CD1c-positive myeloid dendritic cell (primary cell): ENCODE results near the gene DNASE1L3.
"Not testable (repeated sequence)": the region's sequence is repeated elsewhere in the genome, so short reads cannot be mapped to it uniquely, and the experiment has no call there.

ENCODE experiments used
- DNase-seq: peaks from one replicate; pipeline ENCODE4 v3.0.0-alpha.2; 2016; ENCODE audit errors: extremely low spot score

The DNASE1L3 gene

GRCh38 chr3:58236527-58237237 lies 25.9 kb upstream of the DNASE1L3 start:
- no peak for DNase-seq

- no peak for DNase-seq
These were observed 25.2 kb upstream of the DNASE1L3 start for GRCh38 chr3:58235970-58236369.

- DNase-seq = no peak
These were observed 23.8 kb upstream of the DNASE1L3 start for GRCh38 chr3:58234516-58234931.

- no peak for DNase-seq
These were observed 20.9 kb upstream of the DNASE1L3 start for GRCh38 chr3:58231666-58232065.

- DNase-seq = no peak
These were observed 20.2 kb upstream of the DNASE1L3 start for GRCh38 chr3:58230876-58231552.

- DNase-seq = not testable (repeated sequence)
These were observed 17.2 kb upstream of the DNASE1L3 start for GRCh38 chr3:58227933-58228332.

GRCh38 chr3:58223855-58224254 lies 13.1 kb upstream of the DNASE1L3 start:
- no peak for DNase-seq

GRCh38 chr3:58222161-58222724 lies 11.5 kb upstream of the DNASE1L3 start:
- DNase-seq = no peak

GRCh38 chr3:58218904-58219303 lies 8.1 kb upstream of the DNASE1L3 start:
- DNase-seq = no peak

- peak; percentile 93 for DNase-seq
These were observed 6.5 kb upstream of the DNASE1L3 start for GRCh38 chr3:58217209-58217811.

- no peak for DNase-seq
These were observed 5.9 kb upstream of the DNASE1L3 start for GRCh38 chr3:58216496-58217195.

- no peak for DNase-seq
These were observed 4.7 kb upstream of the DNASE1L3 start for GRCh38 chr3:58215317-58216025.

GRCh38 chr3:58214484-58215316 lies 3.9 kb upstream of the DNASE1L3 start:
- peak; percentile 87 for DNase-seq

- DNase-seq = no peak
These were observed 839 bp downstream of the DNASE1L3 start for GRCh38 chr3:58209933-58210332.

- DNase-seq = no peak
These were observed 2.8 kb downstream of the DNASE1L3 start for GRCh38 chr3:58207954-58208353.

GRCh38 chr3:58206406-58207011 lies 4.3 kb downstream of the DNASE1L3 start:
- DNase-seq = peak; percentile 64

- no peak for DNase-seq
These were observed 4.8 kb downstream of the DNASE1L3 start for GRCh38 chr3:58205981-58206380.

- DNase-seq = peak; percentile 63
These were observed 6.1 kb downstream of the DNASE1L3 start for GRCh38 chr3:58204720-58205119.

GRCh38 chr3:58203541-58203940 lies 7.2 kb downstream of the DNASE1L3 start:
- DNase-seq = no peak

- DNase-seq = no peak
These were observed 7.8 kb downstream of the DNASE1L3 start for GRCh38 chr3:58202917-58203360.
